CD1c-positive myeloid dendritic cell (primary cell): ENCODE measurements around the gene GPI.
"Not testable (repeated sequence)": the region's sequence is repeated elsewhere in the genome, so short reads cannot be mapped to it uniquely, and the experiment has no call there.

ENCODE experiments used
- DNase-seq: peaks from one replicate; pipeline ENCODE4 v3.0.0-alpha.2; 2016; ENCODE audit errors: extremely low spot score

Gene GPI

DNA sequence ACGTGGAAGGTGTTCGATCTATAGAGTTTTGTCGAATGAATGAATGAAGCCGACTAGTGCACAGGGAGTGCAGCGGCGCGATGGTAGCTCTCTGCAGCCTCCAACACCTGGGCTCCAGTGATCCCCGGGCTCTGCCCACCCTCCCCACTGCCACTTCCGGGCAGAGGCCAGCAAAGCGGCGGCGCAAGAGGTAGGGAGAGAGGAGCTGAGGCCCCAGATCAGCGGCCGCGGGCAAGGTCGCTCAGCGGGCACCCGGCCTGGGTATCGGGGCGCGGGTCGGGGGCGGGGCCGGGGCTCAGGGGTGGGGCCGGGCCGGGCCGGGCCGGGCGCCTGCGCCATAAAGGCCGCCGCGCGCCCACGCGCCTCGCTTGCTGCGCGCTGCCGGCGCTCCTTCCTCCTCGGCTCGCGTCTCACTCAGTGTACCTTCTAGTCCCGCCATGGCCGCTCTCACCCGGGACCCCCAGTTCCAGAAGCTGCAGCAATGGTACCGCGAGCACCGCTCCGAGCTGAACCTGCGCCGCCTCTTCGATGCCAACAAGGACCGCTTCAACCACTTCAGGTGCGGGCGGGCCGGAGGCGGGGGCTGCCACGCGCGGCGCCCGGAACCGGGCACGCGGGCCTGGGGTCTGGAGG lies at the start of gene GPI:
GPI (plus strand) TSS at position 367 of the 633 bp plus-strand sequence; CDS start at position 438, 71 bp downstream.
- peak; percentile 88 for DNase-seq

DNA sequence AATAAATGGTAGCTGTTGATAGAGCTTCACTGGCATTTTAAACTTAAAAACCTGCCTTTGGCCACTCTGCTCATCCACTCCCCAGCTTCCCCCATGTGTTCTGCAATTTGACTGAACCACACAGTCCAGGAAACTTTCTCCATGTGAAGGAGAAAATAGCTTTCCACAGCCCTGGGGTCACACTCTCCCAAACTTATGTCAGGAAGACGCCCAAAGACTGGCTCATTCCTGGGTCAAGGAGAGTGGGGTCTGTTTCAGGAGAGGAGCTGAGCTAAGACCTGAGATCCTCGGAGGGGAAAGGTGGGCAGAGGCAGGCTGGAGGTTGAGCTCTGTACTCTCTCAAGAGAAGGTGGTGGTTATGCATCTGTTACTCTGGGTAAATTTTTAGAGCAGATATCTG lies 48.7 kb upstream of the GPI start:
- DNase-seq: no peak

- no peak for DNase-seq
Observed at GRCh38 chr19:34316741-34317301, 48.2 kb upstream of the GPI start.

DNA sequence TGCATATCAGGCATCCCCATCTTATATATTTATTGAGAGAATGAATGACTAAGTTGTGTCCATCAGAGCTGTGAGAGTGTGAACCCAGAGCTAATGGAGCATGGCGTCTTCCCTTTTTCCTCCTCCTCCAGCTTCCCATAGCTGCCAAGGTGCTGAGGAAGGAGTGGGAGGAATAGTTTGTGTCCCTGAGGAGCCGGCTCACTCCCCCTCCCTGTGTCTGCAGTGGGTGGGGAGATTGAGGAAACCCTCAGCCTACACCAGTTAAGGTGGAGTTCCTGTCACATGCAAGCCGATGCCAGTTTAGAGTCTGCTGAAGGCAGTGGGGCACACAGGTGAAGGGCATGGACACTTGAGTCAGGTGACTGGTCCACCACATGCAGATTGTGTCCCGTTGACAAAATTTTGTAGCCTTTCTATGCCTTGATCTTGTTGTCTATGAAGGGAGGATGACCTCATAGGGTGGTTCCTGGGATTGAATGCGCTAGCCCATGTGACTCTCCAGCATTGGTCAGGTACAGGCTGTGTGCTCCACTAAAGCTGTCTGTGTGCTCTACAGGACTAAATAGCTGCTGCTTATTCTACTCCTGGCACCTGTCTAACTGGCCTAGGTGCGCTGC lies 47.6 kb upstream of the GPI start:
- peak; percentile 18 for DNase-seq

- DNase-seq: no peak
Observed at GRCh38 chr19:34319230-34319585, 45.8 kb upstream of the GPI start.

DNA sequence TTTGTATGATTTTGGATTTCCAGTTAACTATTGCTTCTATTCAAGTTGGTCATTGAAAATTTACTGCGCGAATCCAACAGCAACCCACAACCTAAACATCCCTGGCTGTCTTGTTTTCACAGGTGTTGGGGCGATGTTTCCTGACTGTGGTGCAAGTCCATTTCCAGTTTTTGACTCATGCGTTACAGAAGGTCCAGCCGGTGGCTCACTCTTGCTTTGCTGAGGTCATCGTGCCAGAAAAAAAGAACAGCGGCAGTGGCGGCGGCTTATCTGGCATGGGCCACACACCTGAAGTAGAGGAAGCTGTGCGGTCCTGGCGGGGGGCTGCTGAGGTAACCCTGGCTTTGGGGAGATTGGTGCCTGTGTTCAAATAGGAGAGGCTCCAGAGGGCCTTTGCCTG lies 45.2 kb upstream of the GPI start:
- no peak for DNase-seq

- no peak for DNase-seq
Observed at GRCh38 chr19:34320277-34320676, 44.7 kb upstream of the GPI start.

DNA sequence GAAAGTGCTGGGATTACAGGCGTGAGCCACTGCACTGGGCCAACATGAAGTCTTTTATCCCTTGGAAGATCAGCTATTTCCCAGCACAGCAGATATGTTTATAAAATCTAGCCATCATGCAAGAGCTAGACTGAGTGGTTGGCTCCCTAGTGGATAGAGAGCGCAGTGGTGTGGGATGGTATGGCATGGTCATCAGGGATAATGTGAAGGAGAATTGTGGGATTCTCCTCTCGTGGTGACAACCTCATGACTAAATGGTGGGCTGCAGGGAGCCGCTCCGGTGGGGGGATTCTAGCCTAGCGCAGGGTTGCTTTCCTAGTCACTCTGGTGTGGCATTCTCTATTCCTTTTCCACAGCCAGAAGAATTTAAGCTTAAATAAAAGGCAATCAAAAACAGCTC lies 43.3 kb upstream of the GPI start:
- DNase-seq: no peak

DNA sequence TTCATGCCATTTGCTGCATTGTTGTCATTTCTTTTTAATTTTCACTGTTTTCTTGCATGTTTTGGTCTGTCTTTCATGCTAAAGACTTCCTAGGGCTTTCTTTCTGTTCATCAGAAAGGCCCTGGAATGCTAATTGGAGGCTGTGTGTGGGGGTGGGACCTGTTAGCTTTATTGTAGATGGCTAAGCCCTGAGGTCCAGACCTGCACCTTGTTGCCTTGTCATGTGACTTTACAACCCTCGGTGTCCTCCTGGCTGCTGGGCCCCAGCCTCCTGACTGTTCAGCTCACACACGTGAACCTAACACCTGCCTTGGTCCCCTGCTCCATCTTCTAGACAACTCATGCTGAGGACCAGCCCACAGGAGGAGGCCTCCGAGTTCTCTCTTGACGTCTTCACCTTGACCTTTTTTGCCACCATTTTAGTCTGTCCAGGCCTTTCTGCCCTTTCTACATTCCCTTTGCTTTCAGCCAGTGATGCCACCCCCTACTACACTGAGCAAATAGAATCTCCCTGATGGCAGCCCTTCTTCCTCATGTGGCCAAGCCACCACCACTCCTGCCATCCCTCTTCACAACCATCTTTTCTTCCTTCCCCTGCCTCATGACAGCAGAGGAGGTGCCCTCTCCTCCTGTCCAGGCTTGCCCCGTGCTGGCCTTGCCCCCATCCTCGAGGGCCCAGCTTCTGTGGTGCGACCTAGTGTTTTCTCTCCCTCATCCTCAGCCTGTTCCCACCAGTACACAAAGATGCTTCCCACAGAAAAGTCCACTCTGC lies 41.4 kb upstream of the GPI start:
- DNase-seq: no peak

DNA sequence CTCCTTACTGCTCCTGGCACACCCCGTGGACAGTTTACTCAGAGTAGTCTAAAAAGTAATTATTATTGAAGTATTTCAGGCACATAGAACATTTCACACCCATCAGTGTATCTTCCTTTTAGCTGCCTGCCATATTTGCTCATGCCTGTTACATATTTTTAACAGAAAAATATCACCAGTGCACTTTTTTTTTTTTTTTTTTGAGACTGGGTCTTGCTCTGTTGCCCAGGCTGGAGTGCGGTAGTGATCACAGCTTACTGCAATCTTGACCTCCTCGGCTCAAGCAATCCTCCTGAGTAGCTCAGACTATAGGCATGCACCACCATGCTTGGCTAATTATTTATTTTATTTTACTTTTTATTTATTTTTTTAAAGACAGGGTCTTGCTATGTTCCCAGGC lies 40.7 kb upstream of the GPI start:
- no peak for DNase-seq

- DNase-seq: no peak
Observed at GRCh38 chr19:34325181-34325580, 39.8 kb upstream of the GPI start.

GRCh38 chr19:34325981-34326787 lies 38.8 kb upstream of the GPI start:
- DNase-seq: no peak

GRCh38 chr19:34327851-34328250 lies 37.1 kb upstream of the GPI start:
- DNase-seq: no peak

- DNase-seq: no peak
Observed at GRCh38 chr19:34328982-34329381, 36.0 kb upstream of the GPI start.

DNA sequence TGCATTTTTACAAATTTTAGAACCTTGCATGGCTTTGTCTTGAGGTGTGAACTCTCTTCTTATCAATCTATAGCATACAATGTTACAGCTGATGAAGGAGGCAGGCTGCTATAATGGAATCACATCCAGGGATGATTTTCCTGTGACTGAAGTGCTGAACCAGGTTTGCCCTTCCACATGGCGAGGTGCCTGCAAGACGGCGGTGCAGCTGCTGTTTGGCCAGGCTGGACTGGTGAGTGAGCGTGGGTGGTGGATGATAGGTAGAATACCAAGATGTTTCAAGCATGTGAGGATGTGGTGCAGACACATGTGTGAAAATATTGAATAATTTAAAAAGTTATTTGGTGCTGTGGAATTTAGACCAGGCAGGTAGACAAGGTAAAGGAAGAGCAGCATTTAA lies 34.9 kb upstream of the GPI start:
- no peak for DNase-seq

DNA sequence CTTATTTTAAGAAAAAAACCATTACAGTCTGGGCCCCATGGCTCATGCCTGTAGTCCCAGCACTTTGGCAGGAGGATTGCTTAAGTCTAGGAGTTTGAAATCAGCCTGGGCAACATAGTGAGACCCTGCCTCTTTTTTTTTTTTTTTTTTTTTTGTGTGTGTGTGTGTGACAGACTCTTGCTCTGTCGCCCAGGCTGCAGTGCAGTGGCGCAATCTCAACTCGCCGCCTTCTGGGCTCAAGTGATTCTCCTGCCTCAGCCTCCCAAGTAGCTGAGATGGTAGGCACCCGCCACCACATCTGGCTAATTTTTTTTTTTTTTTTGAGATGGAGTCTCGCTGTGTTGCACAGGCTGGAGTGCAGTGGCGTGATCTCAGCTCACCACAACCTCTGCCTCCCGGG lies 34.4 kb upstream of the GPI start:
- not testable (repeated sequence) for DNase-seq

DNA sequence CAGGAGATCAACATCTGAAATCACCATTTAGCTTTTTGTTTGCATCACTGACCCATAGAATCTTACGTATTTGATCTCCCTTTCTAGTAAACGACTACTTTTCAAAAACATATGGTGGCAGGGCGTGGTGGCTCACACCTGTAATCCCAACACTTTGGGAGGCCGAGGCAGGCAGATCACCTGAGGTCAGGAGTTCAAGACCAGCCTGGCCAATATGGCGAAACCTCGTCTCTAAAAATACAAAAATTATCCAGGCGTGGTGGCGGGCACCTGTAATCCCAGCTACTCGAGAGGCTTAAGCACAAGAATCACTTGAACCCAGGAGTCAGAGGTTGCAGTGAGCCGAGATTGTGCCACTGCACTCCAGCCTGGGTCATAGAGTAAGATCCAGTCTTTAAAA lies 33.4 kb upstream of the GPI start:
- DNase-seq: not testable (repeated sequence)

DNA sequence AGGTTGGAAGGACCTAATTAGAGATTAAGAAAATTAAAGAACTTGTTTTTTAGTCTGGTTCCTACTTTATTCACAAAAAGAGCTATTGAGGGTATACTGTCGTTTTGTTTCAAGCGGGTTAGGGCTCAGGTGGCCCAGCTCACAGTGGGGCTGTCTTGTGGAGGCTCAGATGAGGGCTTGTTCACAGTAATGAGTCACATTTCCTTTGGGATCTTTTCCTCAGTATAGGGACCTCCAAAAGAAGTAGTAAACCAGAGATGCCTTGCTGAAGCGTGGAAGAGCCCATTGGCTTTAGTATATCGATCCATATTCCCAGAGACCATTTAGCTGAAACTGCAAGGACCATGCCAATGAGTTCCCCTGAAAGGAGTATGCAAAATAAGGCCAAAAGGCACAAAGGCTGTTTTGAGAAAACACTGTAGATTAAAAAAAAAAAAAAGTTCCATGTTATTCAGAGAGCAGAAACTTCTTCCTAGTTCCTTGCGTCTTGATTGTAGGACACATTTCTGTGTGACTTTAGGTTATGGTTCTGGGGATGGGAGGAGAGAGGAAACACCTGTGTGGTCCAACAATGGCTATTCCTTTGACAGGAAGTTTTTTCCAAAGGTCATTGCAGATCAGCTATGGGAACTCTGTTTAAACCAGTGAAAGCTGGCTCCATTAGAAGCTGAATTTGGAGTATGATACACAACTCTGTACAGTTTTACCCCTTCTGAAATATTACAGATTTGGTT lies 32.8 kb upstream of the GPI start:
- DNase-seq: no peak

- DNase-seq: no peak
Observed at GRCh38 chr19:34335914-34336313, 29.1 kb upstream of the GPI start.

DNA sequence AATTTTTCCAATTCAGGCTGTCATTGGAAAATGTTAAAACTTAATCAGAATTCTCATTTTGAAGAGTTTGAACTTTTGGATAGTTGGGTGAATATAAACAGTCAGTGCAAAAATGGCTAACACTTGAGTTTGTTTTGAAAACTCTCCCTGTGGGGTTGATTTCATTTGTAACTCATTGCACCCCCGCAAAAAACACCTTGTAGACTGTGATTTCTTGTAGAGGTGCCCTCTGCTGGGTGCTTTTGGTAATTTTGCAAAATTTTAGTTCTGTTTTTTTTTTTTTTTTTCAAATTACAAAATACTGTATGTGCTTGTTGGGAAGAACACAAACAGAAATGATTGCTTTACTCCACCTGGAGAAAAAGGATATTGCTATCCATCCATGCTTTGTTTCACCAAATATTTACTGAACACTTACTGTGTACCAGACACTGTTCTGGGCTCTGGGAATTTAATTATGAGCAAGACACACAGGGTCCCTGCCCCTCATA lies 28.2 kb upstream of the GPI start:
- DNase-seq: peak; percentile 59

DNA sequence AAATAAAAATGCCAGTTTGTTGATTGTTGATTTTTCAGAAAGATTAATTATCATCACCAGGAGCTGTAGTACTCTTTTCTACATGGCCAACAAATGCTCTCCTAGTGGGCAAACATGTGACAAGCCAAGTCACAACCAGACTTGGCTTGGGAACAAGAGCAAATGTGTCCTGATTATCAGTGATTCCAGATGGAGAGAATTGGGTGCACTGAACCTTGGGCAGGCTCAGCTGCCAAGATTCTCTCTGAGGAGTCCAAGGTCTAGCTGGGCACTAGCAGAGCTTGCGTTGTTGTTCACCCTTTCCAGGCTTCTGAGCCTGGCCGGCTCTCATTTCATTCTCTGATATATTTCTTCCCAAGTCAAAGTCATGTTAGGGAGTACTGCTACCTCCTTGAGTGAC lies 27.3 kb upstream of the GPI start:
- DNase-seq: no peak
